Occipital lobe (tissue), 2 donors: Measurements from ENCODE around the gene CACNA2D3. TPM values are rescaled to one million over a fixed set of nuclear protein-coding genes. Genes with fewer than 3 reads are reported as not detected.
A peak's percentile ranks its signal among the peaks of the same experiment; 100 is the strongest.

Experiments used
- DNase-seq: peaks from one replicate; lab custom pipeline; 2025; lab: John Stamatoyannopoulos, UW
- total RNA-seq: library from RNA; depleted of rRNA; stranded (reverse); fragments of >200 nt; gene quantifications from one replicate; pipeline ENCODE4 v1.2.3, GENCODE V29; 2014

Gene CACNA2D3
- total RNA-seq, 1 donor from 2014 or later, result 11.2 TPM

- DNase-seq, result no peak
Observed at GRCh38 chr3:54214845-54215244, 92.5 kb downstream of the CACNA2D3 start.

- DNase-seq, result no peak
Observed at GRCh38 chr3:54215521-54215920, 93.2 kb downstream of the CACNA2D3 start.

- DNase-seq, result no peak
Observed at GRCh38 chr3:54217828-54218227, 95.5 kb downstream of the CACNA2D3 start.

GRCh38 chr3:54222316-54222715 is 100.0 kb downstream of the CACNA2D3 start:
- DNase-seq, result no peak

- DNase-seq, result no peak
Observed at GRCh38 chr3:54223063-54223462, 100.7 kb downstream of the CACNA2D3 start.

GRCh38 chr3:54225841-54226528 is 103.6 kb downstream of the CACNA2D3 start:
- DNase-seq, result no peak

DNA sequence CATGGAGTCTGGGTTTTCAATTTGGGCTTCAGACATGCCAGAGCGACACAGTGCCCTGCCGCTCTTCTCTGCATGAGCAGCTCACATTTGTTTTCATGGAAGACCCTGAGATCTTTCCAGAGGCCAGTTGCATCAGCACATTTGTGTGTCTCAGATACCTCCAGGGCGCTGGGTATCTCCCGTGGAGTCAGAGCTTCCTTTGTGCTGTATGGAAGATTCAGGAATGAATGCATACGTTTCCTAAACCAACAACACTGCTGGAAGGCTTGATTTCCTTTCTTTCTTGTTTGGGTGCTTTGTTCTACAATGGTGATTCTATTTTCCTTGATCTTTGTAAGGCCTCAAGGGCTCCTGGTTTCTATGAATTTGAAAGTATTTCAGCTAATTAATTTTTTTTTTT is 106.5 kb downstream of the CACNA2D3 start:
- no peak for DNase-seq

- DNase-seq, result no peak
Observed at GRCh38 chr3:54232618-54233017, 110.3 kb downstream of the CACNA2D3 start.

GRCh38 chr3:54235998-54236397 is 113.6 kb downstream of the CACNA2D3 start:
- DNase-seq, result no peak

DNA sequence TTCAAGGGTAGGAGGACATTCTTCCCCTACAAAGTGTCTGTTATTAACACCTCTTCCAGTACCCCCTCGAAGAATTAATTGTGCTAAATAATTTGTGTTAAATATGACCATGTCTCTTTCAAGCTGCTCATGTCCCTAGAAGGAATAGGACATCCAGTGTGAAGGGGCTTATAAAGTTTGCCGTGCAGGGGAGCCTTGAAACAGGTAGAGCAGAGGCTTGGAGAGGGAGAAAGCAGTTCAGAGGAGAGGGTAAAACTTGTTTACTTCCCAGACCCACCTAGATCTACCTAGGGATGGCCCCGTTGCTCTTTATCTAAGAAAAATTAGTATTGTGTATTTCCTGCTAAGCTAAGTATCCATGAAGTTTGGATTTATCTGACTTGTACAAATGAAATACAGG is 114.8 kb downstream of the CACNA2D3 start:
- no peak for DNase-seq

- no peak for DNase-seq
Observed at GRCh38 chr3:54237788-54238502, 115.6 kb downstream of the CACNA2D3 start.

- DNase-seq, result no peak
Observed at GRCh38 chr3:54240309-54240708, 118.0 kb downstream of the CACNA2D3 start.

DNA sequence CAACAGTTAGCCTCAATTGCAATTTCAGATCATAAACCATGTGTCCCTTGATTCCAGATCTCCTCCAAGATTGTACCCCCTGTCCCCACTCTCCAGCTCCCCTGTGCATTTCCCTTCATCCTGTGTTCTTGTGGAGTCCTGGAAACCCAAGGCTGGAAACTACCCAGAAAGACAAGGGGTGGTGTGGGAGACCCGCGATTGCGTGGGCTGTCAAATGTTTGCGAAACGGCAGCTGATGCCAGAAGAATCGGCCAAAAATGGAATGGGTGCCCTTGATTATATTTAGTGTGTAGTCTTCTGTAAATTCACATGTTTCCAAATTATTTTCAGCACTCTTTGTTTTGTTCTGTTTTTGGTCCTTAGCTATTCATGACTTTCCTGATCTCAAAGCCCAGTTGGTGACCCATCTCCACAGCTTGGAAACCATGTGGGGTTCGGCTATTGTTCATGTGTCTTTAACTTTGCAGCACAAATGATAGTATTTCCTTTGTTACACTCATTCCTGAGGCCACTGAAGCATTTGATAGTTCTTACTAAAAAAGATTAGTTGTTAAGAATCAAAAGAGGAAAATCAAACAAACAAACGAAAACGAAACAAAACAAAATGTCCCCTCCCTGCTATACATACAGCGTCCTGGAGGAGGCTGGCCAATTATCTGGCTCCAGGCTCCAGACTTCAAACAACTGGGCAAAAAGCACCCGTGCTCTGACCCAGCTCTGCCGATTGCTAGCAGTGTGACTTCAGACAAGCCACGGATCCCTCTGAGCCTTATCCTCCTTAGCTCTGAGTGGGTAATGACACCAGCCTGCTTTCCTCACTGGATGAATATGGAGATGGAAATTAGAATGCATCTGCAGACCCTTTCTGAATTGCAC is 120.9 kb downstream of the CACNA2D3 start:
- DNase-seq, result peak; percentile 42

GRCh38 chr3:54243960-54244682 is 121.8 kb downstream of the CACNA2D3 start:
- DNase-seq, result no peak

DNA sequence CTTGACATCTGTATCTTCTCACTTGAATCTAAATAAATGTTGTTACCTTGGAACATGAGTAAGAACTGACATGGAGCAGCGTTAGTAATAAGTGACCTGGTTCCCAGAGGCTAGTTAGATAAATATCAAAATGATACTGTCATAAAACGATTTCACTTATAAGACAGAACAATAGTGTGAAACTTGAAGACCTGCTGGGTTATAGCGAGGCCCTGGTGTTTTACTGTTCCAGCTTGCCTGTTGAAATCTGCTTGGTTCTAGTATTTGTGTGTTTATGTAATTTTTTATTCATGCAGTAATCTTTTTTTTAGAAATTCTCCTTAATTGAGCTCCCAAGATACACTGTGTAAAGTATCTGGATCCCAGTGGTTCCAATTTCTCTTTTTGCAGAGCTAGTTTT is 129.4 kb downstream of the CACNA2D3 start:
- DNase-seq, result no peak

GRCh38 chr3:54257125-54257720 is 134.9 kb downstream of the CACNA2D3 start:
- DNase-seq, result no peak

DNA sequence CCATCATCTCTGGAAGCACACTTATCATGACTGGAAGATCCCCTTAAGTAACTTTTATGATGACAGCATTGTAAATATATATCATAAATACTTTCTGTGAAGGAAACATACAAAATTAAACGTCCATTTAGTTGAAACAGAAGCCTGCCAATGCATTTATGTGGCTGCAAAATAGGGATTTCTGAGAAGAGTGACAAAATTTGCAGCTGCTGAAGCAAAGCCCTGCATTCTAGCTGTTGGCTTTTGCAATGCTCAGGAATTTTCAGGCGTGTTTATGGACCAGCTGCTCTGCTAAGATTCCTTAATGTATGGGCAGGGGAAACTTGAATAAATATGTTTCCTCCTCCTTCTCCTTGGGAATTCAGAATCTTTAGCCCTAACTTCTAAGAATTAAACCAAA is 137.3 kb downstream of the CACNA2D3 start:
- DNase-seq, result no peak

DNA sequence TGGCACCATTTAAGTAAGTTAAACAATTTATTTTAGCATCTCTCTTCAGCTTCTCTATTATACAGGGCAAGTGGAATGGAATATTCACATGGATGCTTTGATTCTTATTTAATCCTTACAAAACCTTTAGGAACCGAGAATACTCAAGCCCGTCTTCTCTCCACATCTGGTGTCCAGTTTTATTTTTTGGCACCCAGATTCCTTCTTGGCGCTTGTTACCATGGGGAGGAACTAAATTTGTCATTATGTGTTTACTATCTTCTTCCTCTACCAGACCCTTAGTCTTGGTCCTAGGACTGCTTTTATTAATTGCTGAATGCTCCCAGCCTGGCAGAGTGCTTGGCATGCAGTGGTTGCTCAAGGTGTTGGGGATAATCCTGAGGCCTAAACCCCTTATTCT is 138.8 kb downstream of the CACNA2D3 start:
- no peak for DNase-seq

DNA sequence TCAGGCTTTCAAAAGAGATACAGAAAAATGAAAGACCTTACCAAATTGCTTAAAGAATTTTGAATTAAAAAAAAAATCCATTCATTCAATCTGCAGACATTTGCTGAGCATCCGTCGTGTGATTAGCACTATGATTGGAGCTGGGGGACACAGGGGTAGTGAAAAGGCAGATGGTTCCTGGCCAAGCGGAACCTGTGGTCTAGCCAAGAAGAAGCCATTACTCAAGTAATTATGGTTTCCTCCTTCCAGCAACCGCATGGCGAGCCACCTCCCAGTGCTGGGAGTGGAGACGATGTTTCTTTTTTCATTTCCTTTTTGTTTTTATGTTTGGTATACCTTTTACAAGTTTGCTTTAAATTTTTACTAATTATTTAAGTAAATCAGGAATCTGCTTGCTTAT is 140.2 kb downstream of the CACNA2D3 start:
- DNase-seq, result no peak

- DNase-seq, result no peak
Observed at GRCh38 chr3:54262946-54263345, 140.6 kb downstream of the CACNA2D3 start.

DNA sequence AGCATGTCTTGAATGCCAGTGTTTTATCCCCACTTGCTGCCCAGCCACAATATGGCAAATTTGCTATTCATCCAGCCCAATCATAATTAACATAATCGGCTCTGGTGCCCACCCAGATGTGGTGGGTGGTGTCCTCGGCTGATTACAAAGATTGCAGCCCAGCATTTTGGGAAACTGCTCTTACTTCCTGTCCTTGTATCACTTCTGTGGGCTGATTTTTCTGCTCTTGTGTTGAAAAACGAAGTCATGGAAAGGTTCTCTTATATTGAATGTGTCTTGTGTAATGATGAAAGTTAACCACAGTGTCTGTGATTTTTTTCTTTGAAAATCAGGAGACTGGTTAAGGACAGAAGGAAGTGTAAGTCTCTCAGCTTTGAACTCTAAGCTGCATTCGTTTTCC is 141.7 kb downstream of the CACNA2D3 start:
- no peak for DNase-seq
